A549 (cell line): ENCODE data around the gene NALCN. TPM values are rescaled to one million over a fixed set of nuclear protein-coding genes. Genes with fewer than 3 reads are reported as not detected.

Source experiments
- ATAC-seq, 2 experiments: fragments of 200-7000 bp in 1 of 2; fragments of >200 bp in 1 of 2; cut with Nextera tagmentation in 1 of 2; cut with Tn5 transposase in 1 of 2; 3 replicates each; pipeline versions ENCODE4 v1.8.0 to v1.9.1; 2018 to 2020; ENCODE audit warnings: mild to moderate bottlenecking in 1 of 2, moderate library complexity in 1 of 2
- CTCF ChIA-PET: fragments of 300-600 bp; sonication (Branson Sonifier 250); formaldehyde crosslinking; extraction: SDS; loops from one replicate; lab custom pipeline; 2021; ENCODE audit warnings: antibody characterized with exemption, inconsistent platforms; lab: Yijun Ruan, JAX
- POLR2A ChIA-PET: fragments of 350-600 bp; formaldehyde crosslinking; extraction: SDS; loops from one replicate; lab custom pipeline; 2021; ENCODE audit warnings: antibody characterized with exemption, inconsistent platforms; lab: Yijun Ruan, JAX
- DNase-seq, 2 experiments: peaks; one replicate each; pipeline versions ENCODE4 v3.0.0 to v3.0.0-alpha.2; 2011 to 2016; ENCODE audit warnings: low read depth in 1 of 2, low spot score in 1 of 2
- FAIRE-seq: peaks from 2 replicates; lab custom pipeline; 2011; peaks lifted over from hg19 to GRCh38; lab: Jason Lieb, UNC
- H3K27ac ChIP-seq, 2 experiments: fragments of >200 bp; sonication (Bioruptor Twin); formaldehyde crosslinking; 3 replicates each; pipeline ENCODE4 v1.5.1; 2016 to 2017
- H3K4me1 ChIP-seq: fragments of >200 bp; sonication (Bioruptor Twin); formaldehyde crosslinking; 3 replicates; pipeline ENCODE4 v1.6.1; 2016
- H3K4me2 ChIP-seq: fragments of >200 bp; sonication (Bioruptor Twin); formaldehyde crosslinking; 3 replicates; pipeline ENCODE4 v1.6.1; 2016
- H3K4me3 ChIP-seq: fragments of >200 bp; sonication (Bioruptor Twin); formaldehyde crosslinking; 3 replicates; pipeline ENCODE4 v1.5.1; 2016
- H3K9me3 ChIP-seq: fragments of >200 bp; sonication (Bioruptor Twin); formaldehyde crosslinking; 3 replicates; pipeline ENCODE4 v1.6.1; 2016
- BHLHE40 ChIP-seq: IDR thresholded peaks from 2 replicates; pipeline ENCODE4 v1.6.1; 2012; ENCODE audit warnings: low read depth, low read length, inconsistent platforms
- CBX8 ChIP-seq: fragments of 200-600 bp; sonication (generic); IDR thresholded peaks from 2 replicates; pipeline ENCODE4 v1.6.1; 2016
- CTCF ChIP-seq: fragments of >200 bp; sonication (Bioruptor Twin); formaldehyde crosslinking; IDR thresholded peaks from 3 replicates; pipeline ENCODE4 v1.5.1; 2016
- E2F6 ChIP-seq: IDR thresholded peaks from 2 replicates; pipeline ENCODE4 v1.6.1; 2012; ENCODE audit warnings: low read depth, borderline replicate concordance
- EHMT2 ChIP-seq: fragments of 200-600 bp; sonication (generic); IDR thresholded peaks from 2 replicates; pipeline ENCODE4 v1.6.1; 2016; ENCODE audit warnings: antibody characterized with exemption, low read depth, mild to moderate bottlenecking, moderate library complexity
- EP300 ChIP-seq, 2 experiments: fragments of >200 bp; sonication (Bioruptor Twin); formaldehyde crosslinking; IDR thresholded peaks; 2 replicates in 1 of 2; 3 replicates in 1 of 2; pipeline ENCODE4 v1.6.1; 2016 to 2017
- ESRRA ChIP-seq: fragments of 150-350 bp; IDR thresholded peaks from 2 replicates; pipeline ENCODE4 v1.6.1; 2014; ENCODE audit warnings: mild to moderate bottlenecking, low read length, borderline replicate concordance
- FOXS1 ChIP-seq: fragments of 250-450 bp; sonication (Bioruptor Pico); IDR thresholded peaks from 2 replicates; pipeline ENCODE4 v1.5.0; 2020; ENCODE audit warnings: mild to moderate bottlenecking, moderate library complexity
- HEYL ChIP-seq: fragments of 250-450 bp; sonication (Bioruptor Pico); IDR thresholded peaks from 2 replicates; pipeline ENCODE4 v1.8.0; 2021; ENCODE audit warnings: mild to moderate bottlenecking, moderate library complexity
- HOXA7 ChIP-seq: fragments of 250-450 bp; sonication (Bioruptor Pico); IDR thresholded peaks from 2 replicates; pipeline ENCODE4 v1.5.0; 2020; ENCODE audit warnings: mild to moderate bottlenecking, moderate library complexity
- KDM1A ChIP-seq: fragments of 200-600 bp; sonication (generic); IDR thresholded peaks from 2 replicates; pipeline ENCODE4 v1.6.1; 2016; ENCODE audit warnings: low read depth, mild to moderate bottlenecking
- KDM5A ChIP-seq: fragments of 200-600 bp; sonication (generic); IDR thresholded peaks from 2 replicates; pipeline ENCODE4 v1.6.1; 2016; ENCODE audit warnings: antibody characterized with exemption, mild to moderate bottlenecking
- MAZ ChIP-seq: fragments of 150-350 bp; IDR thresholded peaks from 2 replicates; pipeline ENCODE4 v1.6.1; 2014; ENCODE audit warnings: antibody characterized with exemption, low read depth, low read length, borderline replicate concordance
- NFE2L2 ChIP-seq: fragments of 150-350 bp; conservative IDR thresholded peaks from 2 replicates; pipeline ENCODE4 v1.6.1; 2014; ENCODE audit warnings: low read length
- PBX3 ChIP-seq: IDR thresholded peaks from 2 replicates; pipeline ENCODE4 v1.6.1; 2012
- POLR2AphosphoS2 ChIP-seq: conservative IDR thresholded peaks from 2 replicates; pipeline ENCODE4 v1.6.1; 2012; ENCODE audit warnings: low read length, improper control_type of control experiment, inconsistent platforms
- RAD21 ChIP-seq, 2 experiments: fragments of >200 bp in 1 of 2; sonication (Bioruptor Twin) in 1 of 2; formaldehyde crosslinking in 1 of 2; IDR thresholded peaks in 1 of 2; conservative IDR thresholded peaks in 1 of 2; 2 replicates in 1 of 2; 3 replicates in 1 of 2; pipeline ENCODE4 v1.6.1; 2012 to 2018; ENCODE audit warnings: inconsistent platforms in 1 of 2
- REST ChIP-seq: fragments of 200-600 bp; sonication (generic); IDR thresholded peaks from 2 replicates; pipeline ENCODE4 v1.6.1; 2016; ENCODE audit warnings: antibody characterized with exemption, mild to moderate bottlenecking, moderate library complexity
- RFX5 ChIP-seq: fragments of 450-650 bp; IDR thresholded peaks from 2 replicates; pipeline ENCODE4 v1.7.1; 2014; ENCODE audit warnings: antibody characterized with exemption, mild to moderate bottlenecking, moderate library complexity
- TP53 ChIP-seq: fragments of 250-450 bp; sonication (Bioruptor Pico); IDR thresholded peaks from 2 replicates; pipeline ENCODE4 v1.5.0; 2021; ENCODE audit warnings: mild to moderate bottlenecking, moderate library complexity
- USF2 ChIP-seq: fragments of 450-650 bp; IDR thresholded peaks from 2 replicates; pipeline ENCODE4 v1.6.1; 2014; ENCODE audit warnings: antibody characterized with exemption
- ZFP36 ChIP-seq: fragments of 450-650 bp; IDR thresholded peaks from 2 replicates; pipeline ENCODE4 v1.6.1; 2014; ENCODE audit warnings: borderline replicate concordance; ENCODE audit not compliant: partially characterized antibody
- WGBS: methylation state at CpG from one replicate; pipeline ENCODE4 v1.1.6; 2017; ENCODE audit errors: missing lambda C conversion rate; 5-methylcytosine and 5-hydroxymethylcytosine counted together
- polyA plus RNA-seq, 4 experiments: library from polyadenylated mRNA; depleted of rRNA in 3 of 4; stranded (reverse); fragments of >200 nt; fragmentation: RNase III in 1 of 4; extraction: RNeasy Plus Mini Kit Qiagen cat#74134 plus additional on column Dnase treatment in 1 of 4; gene quantifications; 2 replicates in 3 of 4; 3 replicates in 1 of 4; pipeline ENCODE4 v1.2.3, GENCODE V29; 2011 to 2017

NALCN gene
- polyA plus RNA-seq, 2 of the 4 experiments (the other 2 are of a cell fraction), result 1.8 to 4.9 TPM

GRCh38 chr13:101306773-101307172 lies 109.5 kb downstream of the NALCN start:
- H3K27ac ChIP-seq, result no peak overlapping the region
- no peak for DNase-seq
- TF ChIP-seq PBX3, result no peak
- no peak for TF ChIP-seq CBX8
- no peak for TF ChIP-seq USF2
- TF ChIP-seq HOXA7 (CRISPR knock-in tag), result no peak
- TF ChIP-seq KDM5A, result no peak
- TF ChIP-seq RAD21 (conservative IDR thresholded peaks at IDR 0.05 in 1 of 2, IDR thresholded peaks at IDR 0.05 in 1 of 2), result no peak
- TF ChIP-seq, all 56 proteins: peak for 0
- Histone ChIP-seq H3K4me1 (no peaks in the 10 kb centered on the region), H3K4me3 (no peak overlapping the region), H3K9me3 (no peaks in the 10 kb centered on the region), H3K4me2 (no peak overlapping the region)
- 92% methylated on average over 2 of the region's 3 CpGs for WGBS
- no peak for FAIRE-seq
- POLR2A ChIA-PET, result no interaction called here
- CTCF ChIA-PET, result interaction anchor here (0.6 kb wide), 1 partner anchor 131 kb away, joined by 3 read pairs; no protein-coding TSS in a partner anchor
- no peak for ATAC-seq

GRCh38 chr13:101305981-101306411 lies 110.3 kb downstream of the NALCN start:
- Histone ChIP-seq H3K4me1 (no peaks in the 10 kb centered on the region), H3K9me3 (no peaks in the 10 kb centered on the region), H3K27ac (no peak overlapping the region), H3K4me2 (no peak overlapping the region), H3K4me3 (no peak overlapping the region)
- DNase-seq (no peak), ATAC-seq (no peak), FAIRE-seq (no peak)
- CTCF ChIA-PET, result no interaction called here
- 75% methylated on average over 6 of the region's 6 CpGs for WGBS
- POLR2A ChIA-PET, result no interaction called here
- TF ChIP-seq KDM1A (no peak), TP53 (CRISPR knock-in tag) (no peak), ZFP36 (no peak), FOXS1 (CRISPR knock-in tag) (no peak), KDM5A (no peak), EHMT2 (no peak), EP300 (IDR thresholded peaks at IDR 0.05) (no peak), BHLHE40 (no peak), CTCF (no peak), ESRRA (no peak), POLR2AphosphoS2 (no peak), E2F6 (no peak), NFE2L2 (no peak), HOXA7 (CRISPR knock-in tag) (no peak)

GRCh38 chr13:101303521-101303920 lies 112.8 kb downstream of the NALCN start:
- 74% methylated on average over 6 of the region's 7 CpGs for WGBS
- no peak for DNase-seq
- Histone ChIP-seq H3K4me3 (no peak overlapping the region), H3K9me3 (no peaks in the 10 kb centered on the region), H3K27ac (no peak overlapping the region), H3K4me2 (no peak overlapping the region), H3K4me1 (no peaks in the 10 kb centered on the region)
- CTCF ChIA-PET, result no interaction called here
- POLR2A ChIA-PET, result no interaction called here
- no peak for FAIRE-seq
- no peak for TF ChIP-seq RFX5
- TF ChIP-seq HEYL (CRISPR knock-in tag), result no peak
- no peak for TF ChIP-seq KDM5A
- TF ChIP-seq MAZ, result no peak
- no peak for TF ChIP-seq REST
- TF ChIP-seq ESRRA, result no peak
- ATAC-seq, result no peak
